GM21528 (cell line): Measurements from ENCODE around the gene UBE2C.
"Not testable (repeated sequence)": the region's sequence is repeated elsewhere in the genome, so short reads cannot be mapped to it uniquely, and the experiment has no call there.

Source experiments
- ATAC-seq: cut with Tn5 transposase; IDR thresholded peaks from one replicate; pipeline ENCODE4 v1.9.1; 2021; ENCODE audit warnings: mild to moderate bottlenecking, moderate library complexity; ENCODE audit not compliant: unreplicated experiment, low FRiP score

The UBE2C gene

DNA sequence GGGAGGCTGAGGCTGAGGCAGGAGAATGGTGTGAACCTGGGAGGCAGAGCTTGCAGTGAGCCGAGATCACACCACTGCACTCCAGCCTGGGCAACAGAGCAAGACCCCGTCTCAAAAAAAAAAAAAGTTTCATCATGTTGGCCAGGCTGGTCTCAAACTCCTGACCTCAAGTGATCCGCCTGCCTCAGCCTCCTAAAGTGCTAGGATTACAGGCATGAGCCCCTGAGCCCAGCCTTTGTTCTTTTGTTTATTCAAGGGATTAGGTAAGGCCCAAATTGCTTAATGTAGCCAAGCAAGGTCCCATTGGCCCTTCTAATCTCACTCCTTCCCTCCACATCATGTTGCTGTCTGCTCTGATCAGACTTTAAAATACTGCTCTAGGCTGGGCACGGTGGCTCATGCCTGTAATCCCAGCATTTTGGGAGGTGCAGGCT is 17.2 kb downstream of the UBE2C start:
- ATAC-seq, result not testable (repeated sequence)

GRCh38 chr20:45832619-45833018 is 20.2 kb downstream of the UBE2C start:
- ATAC-seq, result no peak

- no peak for ATAC-seq
Measured at GRCh38 chr20:45833030-45833882, 20.8 kb downstream of the UBE2C start, which contains the start of gene SNX21. SNX21 (plus strand) TSS chr20:45833799; CDS start chr20:45833920, 121 bp downstream.

- no peak for ATAC-seq
Measured at GRCh38 chr20:45833883-45834796, 21.7 kb downstream of the UBE2C start.

- ATAC-seq, result no peak
Measured at GRCh38 chr20:45834797-45835161, 22.3 kb downstream of the UBE2C start.

GRCh38 chr20:45835329-45835765 is 22.9 kb downstream of the UBE2C start:
- no peak for ATAC-seq

DNA sequence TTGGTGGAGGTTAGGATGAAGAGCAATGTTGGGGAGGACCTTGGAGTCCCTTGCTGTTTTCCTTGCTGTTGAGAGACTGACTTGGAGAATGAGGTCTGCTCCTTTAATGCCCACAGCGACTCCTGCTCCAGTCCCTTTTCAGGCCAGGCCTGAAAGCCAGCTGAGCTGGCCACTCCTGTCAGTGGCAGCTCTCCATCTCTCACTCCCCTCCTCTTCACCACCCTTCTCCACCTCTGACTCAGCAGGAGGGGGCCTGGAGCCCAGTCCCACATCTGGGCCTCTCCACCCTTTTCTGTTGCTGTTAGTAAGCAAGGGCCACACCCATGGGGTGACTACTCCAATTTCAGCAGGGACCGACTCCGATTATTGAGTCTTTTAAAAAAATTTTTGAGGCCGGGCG is 23.4 kb downstream of the UBE2C start:
- ATAC-seq, result no peak

GRCh38 chr20:45836841-45837240 is 24.4 kb downstream of the UBE2C start:
- no peak for ATAC-seq

DNA sequence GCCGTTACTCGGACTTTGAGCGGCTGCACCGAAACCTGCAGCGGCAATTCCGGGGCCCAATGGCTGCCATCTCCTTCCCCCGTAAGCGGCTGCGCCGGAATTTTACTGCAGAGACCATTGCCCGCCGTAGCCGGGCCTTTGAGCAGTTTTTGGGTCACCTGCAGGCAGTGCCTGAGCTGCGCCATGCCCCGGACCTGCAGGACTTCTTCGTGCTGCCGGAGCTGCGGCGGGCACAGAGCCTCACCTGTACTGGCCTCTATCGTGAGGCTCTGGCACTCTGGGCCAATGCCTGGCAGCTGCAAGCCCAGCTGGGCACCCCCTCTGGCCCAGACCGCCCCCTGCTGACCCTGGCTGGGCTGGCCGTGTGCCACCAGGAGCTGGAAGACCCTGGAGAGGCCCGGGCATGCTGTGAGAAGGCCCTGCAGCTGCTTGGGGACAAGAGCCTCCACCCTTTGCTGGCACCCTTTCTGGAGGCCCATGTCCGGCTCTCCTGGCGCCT is 28.3 kb downstream of the UBE2C start:
- no peak for ATAC-seq

- ATAC-seq, result no peak
Measured at GRCh38 chr20:45841407-45842129, 29.1 kb downstream of the UBE2C start.

- no peak for ATAC-seq
Measured at GRCh38 chr20:45842169-45842812, 29.8 kb downstream of the UBE2C start.

GRCh38 chr20:45843506-45843905 is 31.1 kb downstream of the UBE2C start:
- no peak for ATAC-seq

DNA sequence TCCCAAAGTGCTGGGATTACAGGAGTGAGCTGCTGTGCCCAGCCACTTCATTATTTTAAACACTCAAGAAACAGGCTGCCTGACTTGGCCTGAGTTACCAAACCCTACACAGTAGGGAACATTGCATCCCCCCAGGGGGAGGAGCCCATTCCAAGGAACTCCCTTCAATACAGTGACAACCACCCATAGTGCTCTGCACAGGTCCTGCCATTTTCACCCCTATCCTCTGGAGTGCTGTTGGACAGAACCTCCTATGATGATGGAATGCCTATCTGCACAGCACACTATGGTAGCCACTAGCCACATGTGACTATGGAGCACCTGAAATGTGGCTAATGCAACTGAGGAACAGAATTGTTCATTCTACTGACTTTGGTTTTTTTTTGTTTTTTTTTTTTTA is 33.0 kb downstream of the UBE2C start:
- ATAC-seq, result no peak

- ATAC-seq, result no peak
Measured at GRCh38 chr20:45848421-45848820, 36.0 kb downstream of the UBE2C start.

DNA sequence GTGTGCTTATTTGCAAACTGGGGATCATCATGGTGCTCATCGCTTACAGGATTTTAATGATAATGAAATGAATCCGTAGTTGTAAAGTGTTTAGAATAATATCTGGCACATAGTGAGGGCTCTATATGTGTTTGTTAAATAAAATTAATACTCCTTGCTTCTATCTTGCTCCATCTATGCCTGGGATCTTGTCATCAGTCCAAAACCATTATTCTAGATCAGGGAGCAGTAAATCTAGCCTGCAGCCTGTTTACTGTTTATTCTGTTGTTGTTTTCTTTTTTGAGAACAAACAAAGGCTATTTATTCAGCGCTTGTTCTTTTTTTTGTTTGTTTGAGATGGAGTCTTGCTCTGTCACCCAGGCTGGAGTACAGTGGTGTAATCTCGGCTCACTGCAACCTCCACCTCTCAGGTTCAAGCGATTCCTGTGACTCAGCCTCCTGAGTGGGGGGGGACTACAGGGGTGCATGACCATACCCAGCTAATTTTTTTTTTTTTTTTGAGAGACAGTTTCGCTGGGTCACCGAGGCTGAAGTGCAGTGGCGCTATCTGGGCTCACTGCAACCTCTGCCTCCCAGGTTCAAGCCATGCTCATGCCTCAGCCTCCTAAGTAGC is 36.6 kb downstream of the UBE2C start:
- ATAC-seq, result no peak

- no peak for ATAC-seq
Measured at GRCh38 chr20:45850238-45850637, 37.8 kb downstream of the UBE2C start.

- no peak for ATAC-seq
Measured at GRCh38 chr20:45850926-45851325, 38.5 kb downstream of the UBE2C start.

DNA sequence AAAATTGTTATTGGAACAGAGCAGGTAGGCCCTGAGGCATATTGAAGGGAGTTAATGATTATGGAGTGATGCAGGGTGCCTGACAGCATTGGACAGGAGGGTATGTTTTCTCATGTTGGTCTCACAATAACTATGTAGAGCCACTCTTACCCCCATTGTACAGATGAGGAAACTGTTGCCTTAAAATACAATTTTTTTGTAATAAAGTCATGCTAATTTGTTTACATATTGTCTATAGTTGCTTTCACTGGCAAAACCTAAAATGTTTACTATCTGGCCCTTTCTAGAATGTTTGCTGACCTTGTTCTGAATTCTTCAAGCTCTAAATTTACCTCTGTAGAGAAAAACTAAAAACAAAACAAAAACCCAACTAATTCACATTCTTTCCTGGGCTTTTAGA is 39.1 kb downstream of the UBE2C start:
- ATAC-seq, result no peak

DNA sequence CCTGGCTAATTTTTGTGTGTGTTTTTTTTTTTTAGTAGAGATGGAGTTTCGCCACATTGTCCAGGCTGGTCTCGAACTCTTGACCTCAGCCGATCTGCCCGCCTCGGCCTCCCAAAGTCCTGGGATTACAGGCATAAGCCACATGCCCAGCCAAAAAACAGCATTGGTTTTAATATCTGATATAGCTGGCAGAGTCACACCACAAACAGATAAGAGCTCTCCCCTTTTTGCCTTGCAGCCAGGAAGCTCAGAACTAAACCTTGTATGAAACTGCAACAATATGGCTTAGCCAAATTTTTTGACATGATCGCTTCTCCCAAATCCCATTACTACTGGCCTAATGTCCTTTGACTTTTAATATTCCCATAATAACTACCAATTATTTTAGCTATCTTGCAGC is 39.9 kb downstream of the UBE2C start:
- no peak for ATAC-seq

GRCh38 chr20:45853484-45853883 is 41.0 kb downstream of the UBE2C start:
- ATAC-seq, result no peak
